Sciatic nerve (tissue), 2 donors: ENCODE results near the gene FBXL15. TPM values are rescaled to one million over a fixed set of nuclear protein-coding genes. Genes with fewer than 3 reads are reported as not detected.

Experiments
- ATAC-seq: fragments of 200-7000 bp; cut with Tn5 transposase; one replicate; pipeline ENCODE4 v1.9.1; 2020; ENCODE audit warnings: mild to moderate bottlenecking, moderate library complexity
- DNase-seq: peaks from one replicate; pipeline ENCODE4 v3.0.0-alpha.2; 2020; ENCODE audit warnings: low spot score
- intact Hi-C: fragments of 100-400 bp; cut with DNase I; formaldehyde crosslinking; loops from one replicate; pipeline ENCODE4 v1.14.2; 2022
- total RNA-seq: library from RNA; stranded (reverse); fragmentation: NEBNext Ultra II Directional; extraction: Animal tissue kit (Norgen Biotek cat#: 25700); gene quantifications from one replicate; pipeline ENCODE4 v1.2.1, GENCODE V29; 2021
- donor health status: DM: no; HTN: no; CAD: no.
- donor health status: DM: no; HTN: no; CAD: no.

Gene FBXL15
- total RNA-seq, 1 donor from 2014 or later = 11.1 TPM

GRCh38 chr10:102422545-102423129, 2.0 kb downstream of the FBXL15 start:
- intact Hi-C loops = no loop called here
- DNase-seq (peak; percentile 84), ATAC-seq (peak; percentile 66)

GRCh38 chr10:102423372-102423968, 2.8 kb downstream of the FBXL15 start:
- DNase-seq = no peak
- intact Hi-C loops = no loop called here
- no peak for ATAC-seq

GRCh38 chr10:102424145-102424544, 3.5 kb downstream of the FBXL15 start:
- DNase-seq (no peak), ATAC-seq (no peak)
- intact Hi-C loops = no loop called here

GRCh38 chr10:102424916-102425315, 4.3 kb downstream of the FBXL15 start:
- ATAC-seq = no peak
- intact Hi-C loops = no loop called here
- DNase-seq = no peak

- DNase-seq = no peak
Measured at GRCh38 chr10:102425444-102425843, 4.8 kb downstream of the FBXL15 start.

GRCh38 chr10:102426803-102427287, 6.2 kb downstream of the FBXL15 start:
- DNase-seq (no peak), ATAC-seq (no peak)
- intact Hi-C loops = no loop called here

More at GRCh38 chr10:102425444-102425843, 4.8 kb downstream of the FBXL15 start:
- intact Hi-C loops = no loop called here
- ATAC-seq = no peak

GRCh38 chr10:102429468-102429867, 8.8 kb downstream of the FBXL15 start:
- DNase-seq (no peak), ATAC-seq (no peak)
- intact Hi-C loops = no loop called here

GRCh38 chr10:102431452-102432124, 11.0 kb downstream of the FBXL15 start:
- DNase-seq = no peak
- ATAC-seq = peak; percentile 5
- intact Hi-C loops = no loop called here

- intact Hi-C loops = no loop called here
- DNase-seq (peak; percentile 98), ATAC-seq (peak; percentile 97)
Measured at GRCh38 chr10:102432162-102432950, 11.7 kb downstream of the FBXL15 start, which contains the start of gene CUEDC2. TSS of gene CUEDC2 (minus strand) at chr10:102432574. CDS start at chr10:102425188, 7,386 bp downstream.

GRCh38 chr10:102433619-102434046, 13.0 kb downstream of the FBXL15 start:
- ATAC-seq = no peak
- intact Hi-C loops = no loop called here
- no peak for DNase-seq

- no peak for DNase-seq
- intact Hi-C loops = no loop called here
- ATAC-seq = peak; percentile 2
Measured at GRCh38 chr10:102434394-102435132, 13.9 kb downstream of the FBXL15 start.

GRCh38 chr10:102435133-102435497, 14.5 kb downstream of the FBXL15 start:
- DNase-seq = no peak
- intact Hi-C loops = no loop called here
- ATAC-seq = no peak

- ATAC-seq = no peak
- intact Hi-C loops = no loop called here
Measured at GRCh38 chr10:102435529-102436233, 15.0 kb downstream of the FBXL15 start.

GRCh38 chr10:102436312-102436711, 15.7 kb downstream of the FBXL15 start:
- intact Hi-C loops = no loop called here
- ATAC-seq (no peak), DNase-seq (no peak)

More at GRCh38 chr10:102435529-102436233, 15.0 kb downstream of the FBXL15 start:
- no peak for DNase-seq

GRCh38 chr10:102437515-102437914, 16.9 kb downstream of the FBXL15 start:
- intact Hi-C loops = no loop called here

GRCh38 chr10:102438374-102438773, 17.7 kb downstream of the FBXL15 start:
- DNase-seq (no peak), ATAC-seq (no peak)

More at GRCh38 chr10:102437515-102437914, 16.9 kb downstream of the FBXL15 start:
- no peak for ATAC-seq
- DNase-seq = no peak

GRCh38 chr10:102444851-102445250, 24.2 kb downstream of the FBXL15 start:
- intact Hi-C loops = no loop called here
- ATAC-seq = no peak
- no peak for DNase-seq

More at GRCh38 chr10:102438374-102438773, 17.7 kb downstream of the FBXL15 start:
- intact Hi-C loops = no loop called here
